Activated CD8-positive, alpha-beta memory T cell treated with anti-CD3 and anti-CD28 coated beads for 4 hours (primary cell): ENCODE results near the gene SYNE1.
"Not testable (repeated sequence)": the region's sequence is repeated elsewhere in the genome, so short reads cannot be mapped to it uniquely, and the experiment has no call there.

Experiments used
- DNase-seq, 2 donors: peaks; one replicate each; pipeline ENCODE4 v3.0.0-alpha.2; 2020; ENCODE audit warnings: low read depth in 2 of 2

The SYNE1 gene

DNA sequence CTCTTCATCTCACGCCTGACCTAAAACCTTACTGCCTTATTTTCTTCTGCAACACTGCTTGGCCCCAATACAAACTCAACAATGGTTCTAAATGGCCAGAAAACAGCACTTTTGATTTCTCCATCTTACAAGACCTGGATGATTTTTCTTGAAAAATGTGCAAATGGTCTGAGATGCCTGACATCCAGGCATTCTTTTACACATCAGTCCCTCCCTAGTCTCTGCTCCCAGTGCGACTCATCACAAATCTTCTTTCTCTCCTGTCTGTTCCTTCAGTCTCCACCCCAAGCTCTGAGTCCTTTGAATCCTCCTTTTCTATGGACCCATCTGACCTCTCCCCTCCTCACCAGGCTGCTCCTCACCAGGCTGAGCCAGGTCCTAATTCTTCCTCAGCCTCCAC, 145.7 kb downstream of the SYNE1 start:
- not testable (repeated sequence) for DNase-seq

DNA sequence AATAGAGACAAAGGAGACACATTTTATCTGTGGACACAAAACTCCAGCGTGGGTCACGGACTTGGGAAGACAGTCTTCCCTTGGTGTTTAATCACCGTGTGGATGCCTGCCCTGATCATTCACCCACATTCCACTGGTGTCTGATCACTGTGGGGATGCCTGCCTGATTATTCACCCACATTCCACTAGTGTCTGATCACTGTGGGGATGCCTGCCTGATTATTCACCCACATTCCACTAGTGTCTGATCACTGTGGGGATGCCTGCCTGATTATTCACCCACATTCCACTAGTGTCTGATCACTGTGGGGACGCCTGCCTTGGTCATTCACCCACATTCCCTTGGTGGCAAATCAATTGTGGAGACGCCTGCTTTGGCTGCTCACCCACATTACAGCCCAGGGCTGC, 146.2 kb downstream of the SYNE1 start:
- not testable (repeated sequence) for DNase-seq

GRCh38 chr6:152484806-152485205, 152.4 kb downstream of the SYNE1 start:
- DNase-seq = no peak

- no peak for DNase-seq
Observed at GRCh38 chr6:152482289-152482688, 154.9 kb downstream of the SYNE1 start.

DNA sequence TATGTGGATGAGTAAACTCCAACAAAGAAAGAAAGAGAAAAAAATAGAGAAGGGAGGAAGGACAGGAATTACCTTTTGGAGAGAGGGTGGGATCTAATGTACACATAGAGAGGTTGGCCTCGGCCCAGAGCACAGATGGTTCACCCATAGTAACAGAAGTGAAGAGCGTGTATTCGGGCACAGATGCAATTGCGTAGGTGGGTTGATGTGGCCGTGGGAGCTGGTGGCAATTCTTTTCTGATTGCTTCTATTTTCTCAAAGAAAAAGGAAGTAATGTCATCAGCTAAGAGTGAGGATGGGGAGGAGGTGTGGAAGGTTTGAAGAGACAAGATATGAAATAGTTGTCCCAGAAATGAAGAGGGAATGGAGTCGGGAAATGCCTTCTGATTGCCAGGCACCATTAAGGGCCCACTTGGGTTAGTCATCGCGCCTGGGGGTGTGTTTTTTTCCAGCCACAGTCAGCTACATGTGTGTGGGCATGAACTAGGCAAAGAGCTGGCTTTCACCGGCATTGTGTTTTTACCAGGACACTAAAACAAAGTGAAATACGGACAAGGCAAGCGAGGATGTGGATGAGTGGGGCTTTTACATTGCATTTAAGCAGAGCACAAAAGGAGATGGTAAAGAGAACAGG, 158.7 kb downstream of the SYNE1 start:
- DNase-seq = no peak

- no peak for DNase-seq
Observed at GRCh38 chr6:152474354-152474753, 162.8 kb downstream of the SYNE1 start.

- DNase-seq = no peak
Observed at GRCh38 chr6:152472325-152472724, 164.8 kb downstream of the SYNE1 start.

DNA sequence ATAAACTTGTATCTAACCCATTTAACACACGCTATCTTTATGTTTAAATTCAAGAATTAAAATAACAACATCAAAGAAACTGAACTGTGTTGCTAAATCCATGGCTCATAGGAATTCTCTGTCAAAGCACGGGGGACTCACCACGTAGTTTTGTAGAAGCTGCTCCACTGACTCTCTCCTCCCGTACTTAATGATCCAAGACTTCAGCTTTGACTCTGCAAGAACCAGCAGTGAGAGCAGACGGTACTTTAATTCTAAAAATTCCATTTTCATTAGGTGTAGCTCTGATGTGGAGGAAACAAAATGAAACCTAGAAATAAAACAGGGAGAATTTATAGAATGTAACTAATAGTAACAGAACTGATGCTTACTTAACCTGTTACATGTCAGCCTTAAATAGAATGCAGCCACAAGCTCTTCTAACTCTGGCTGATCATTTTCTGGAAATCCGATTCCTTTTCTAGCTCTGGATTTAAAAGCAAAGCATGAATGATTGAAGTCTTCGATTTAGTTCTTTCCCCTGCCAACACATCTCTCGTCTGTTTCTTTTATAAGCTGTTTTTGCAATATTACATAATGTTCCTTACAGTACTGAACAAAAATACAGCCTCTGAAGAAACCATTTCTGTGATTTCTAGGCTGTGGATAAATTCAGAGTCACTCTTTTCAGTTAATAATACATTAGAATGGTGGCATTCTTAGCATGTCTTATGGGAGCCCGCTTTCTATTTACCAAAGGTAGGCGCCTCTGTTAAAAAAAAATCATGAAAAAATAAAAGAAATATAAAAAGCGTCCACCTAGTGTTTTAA, 165.5 kb downstream of the SYNE1 start:
- no peak for DNase-seq

DNA sequence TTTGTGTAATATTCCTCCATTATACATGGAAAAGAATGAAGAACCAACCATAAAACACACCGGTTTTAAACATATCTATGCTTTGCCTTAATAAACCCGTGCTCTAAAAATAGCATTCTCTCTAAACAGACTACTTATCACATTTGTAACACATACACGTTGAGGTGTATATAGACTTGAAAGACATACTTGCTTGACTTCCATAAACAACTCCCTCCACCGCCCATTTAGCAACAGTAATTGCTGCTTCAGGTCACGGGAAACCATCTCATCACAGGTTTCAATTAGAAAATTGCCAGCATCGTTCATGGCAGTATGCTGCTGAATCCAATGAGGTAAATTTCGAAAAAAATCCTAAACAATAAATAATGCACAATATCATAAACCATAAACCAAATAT, 174.0 kb downstream of the SYNE1 start:
- DNase-seq = no peak

DNA sequence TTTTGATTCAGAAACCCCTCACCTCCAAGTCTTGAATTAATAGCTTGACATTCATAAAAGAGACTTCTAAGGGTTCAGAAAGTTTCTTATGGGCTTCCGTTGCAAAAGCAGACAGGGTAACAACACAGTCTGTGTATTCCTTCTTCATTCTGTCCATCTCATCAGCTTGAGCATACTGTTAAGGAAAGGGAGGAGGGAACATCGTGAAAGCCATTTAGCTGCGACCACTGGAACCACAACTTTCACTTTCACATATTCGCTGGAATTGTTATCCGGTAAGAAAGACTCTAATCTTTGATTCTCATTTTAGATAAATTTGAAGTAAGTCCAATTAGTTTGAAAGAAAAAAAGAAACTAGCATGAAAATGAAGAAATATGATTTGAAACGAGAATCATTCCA, 174.4 kb downstream of the SYNE1 start:
- DNase-seq = no peak

DNA sequence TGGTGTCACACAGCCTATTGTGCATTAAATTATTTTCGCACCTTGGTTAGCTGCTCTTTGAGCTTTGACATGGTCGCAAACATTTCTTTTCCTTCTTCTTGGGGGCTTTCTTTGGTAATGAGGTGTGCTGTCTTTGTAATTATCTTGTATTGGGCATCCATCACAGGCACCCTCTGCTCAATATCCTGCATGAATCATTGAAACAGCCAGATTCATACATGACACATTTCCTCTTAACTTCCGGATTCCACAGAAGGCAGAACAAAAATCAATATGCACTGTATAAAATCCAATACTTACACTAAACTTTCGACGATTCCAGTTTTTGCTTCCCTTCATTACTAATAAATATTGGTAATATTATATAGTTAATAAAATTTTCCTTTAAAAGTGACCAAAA, 175.6 kb downstream of the SYNE1 start:
- DNase-seq = no peak

- no peak for DNase-seq
Observed at GRCh38 chr6:152458648-152459644, 178.2 kb downstream of the SYNE1 start.

DNA sequence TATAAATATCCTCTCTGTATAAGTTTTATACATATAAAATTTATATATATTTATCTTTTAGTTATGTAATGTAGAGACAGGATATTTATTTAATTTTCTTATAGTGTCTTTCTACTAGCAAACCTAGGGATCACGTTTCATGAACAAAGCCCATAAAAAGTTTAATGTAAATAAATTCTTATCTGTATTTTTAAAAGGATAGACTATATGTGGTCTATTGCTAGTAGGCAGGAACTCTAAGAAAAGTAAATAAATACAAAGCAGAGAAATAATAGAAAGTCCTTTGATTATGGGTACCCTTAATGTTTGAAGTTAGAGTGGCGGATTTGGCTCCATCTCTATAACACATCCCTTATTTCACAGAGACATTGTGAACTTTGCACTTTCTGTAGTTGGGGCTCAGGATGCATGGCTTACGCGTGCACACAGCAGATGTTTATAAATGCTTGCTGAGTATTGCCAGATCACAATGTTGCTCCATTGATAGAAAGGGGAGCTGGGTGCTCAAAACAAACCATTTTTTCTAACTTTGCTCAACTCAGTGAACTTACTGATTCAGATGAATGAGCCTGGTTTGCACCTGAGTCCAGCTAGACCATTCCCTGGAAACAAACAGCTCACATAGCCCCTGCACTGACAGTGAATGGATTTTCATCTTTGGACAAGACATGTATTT, 179.1 kb downstream of the SYNE1 start:
- DNase-seq = no peak

- no peak for DNase-seq
Observed at GRCh38 chr6:152454003-152454402, 183.2 kb downstream of the SYNE1 start.

DNA sequence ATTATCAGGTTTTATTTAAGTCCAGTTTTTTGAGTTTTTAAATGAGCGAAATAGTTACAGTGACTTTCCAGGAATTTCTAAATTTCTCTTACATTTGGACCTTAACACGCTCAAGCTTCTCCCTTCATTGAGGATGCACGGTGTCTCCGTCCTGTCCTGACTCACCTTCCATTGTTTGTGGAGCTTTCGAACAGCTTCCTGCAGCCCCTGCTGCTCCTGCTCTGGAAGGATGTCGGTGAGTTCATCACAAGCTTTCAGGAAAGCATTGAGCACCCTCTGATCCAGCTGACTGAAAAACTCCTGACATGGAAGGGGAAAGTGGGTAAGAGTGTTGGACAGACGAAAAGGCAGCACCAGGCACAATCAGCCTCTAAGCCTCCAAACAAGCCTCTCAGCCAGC, 183.7 kb downstream of the SYNE1 start:
- no peak for DNase-seq

- DNase-seq = no peak
Observed at GRCh38 chr6:152452639-152453038, 184.5 kb downstream of the SYNE1 start.

- DNase-seq = no peak
Observed at GRCh38 chr6:152450519-152450918, 186.6 kb downstream of the SYNE1 start.

DNA sequence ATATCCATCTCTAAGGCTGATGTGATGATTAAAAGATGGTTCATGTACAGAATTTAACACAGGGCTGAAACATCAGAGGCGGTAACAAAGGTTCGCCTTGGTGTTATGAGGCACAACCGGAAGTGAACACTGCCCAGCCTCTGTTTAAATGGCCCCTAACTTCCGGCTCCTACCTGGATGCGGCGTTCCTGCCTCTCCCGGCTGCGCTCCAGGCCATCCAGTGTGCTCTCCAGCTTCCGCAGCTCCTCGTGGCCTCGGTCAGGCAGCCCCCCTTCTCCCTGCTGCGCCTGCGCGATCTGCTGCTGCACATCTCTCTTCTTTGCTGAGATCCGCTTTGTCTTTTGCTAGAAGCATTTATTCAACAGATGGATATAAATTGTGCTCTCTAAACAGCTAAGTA, 195.3 kb downstream of the SYNE1 start:
- DNase-seq = no peak

DNA sequence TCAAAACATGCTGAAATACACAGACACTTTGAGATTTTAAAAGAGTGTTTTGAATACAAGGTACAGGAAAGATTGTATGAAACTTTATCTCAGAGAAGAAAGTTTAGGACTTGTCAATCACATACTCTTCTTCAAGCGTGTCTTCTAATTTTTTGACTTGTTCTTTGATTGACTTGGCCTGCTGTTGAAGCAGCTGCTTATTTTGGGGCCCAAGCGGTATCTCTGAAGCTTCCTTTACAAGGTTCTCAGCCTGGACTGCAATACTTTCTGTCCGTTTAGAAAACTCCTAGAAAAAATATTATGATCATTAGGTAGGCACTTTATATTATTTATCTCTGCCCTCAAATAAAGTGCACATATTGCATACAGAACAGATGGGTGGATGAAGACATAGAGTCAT, 201.3 kb downstream of the SYNE1 start:
- DNase-seq = no peak

DNA sequence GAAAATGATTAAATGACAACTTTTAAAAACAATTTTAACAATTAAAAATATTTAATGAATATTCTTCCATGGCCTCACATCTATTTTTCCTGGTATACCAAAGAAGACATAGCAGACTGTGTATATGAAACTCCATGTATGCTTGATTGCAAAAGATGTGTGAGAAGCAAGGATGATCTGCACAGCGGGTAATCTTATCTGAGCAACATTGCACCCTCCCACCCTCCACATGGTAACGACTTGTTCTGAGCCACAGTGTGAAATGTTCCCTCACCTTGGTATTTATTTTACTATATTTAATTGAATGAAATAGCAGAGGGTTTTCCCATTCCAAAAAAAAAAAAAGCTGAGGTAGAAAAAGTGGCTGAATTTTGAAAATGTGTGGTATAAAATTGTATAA, 204.4 kb downstream of the SYNE1 start:
- DNase-seq = no peak

- no peak for DNase-seq
Observed at GRCh38 chr6:152428126-152428525, 209.0 kb downstream of the SYNE1 start.

GRCh38 chr6:152426276-152426675, 210.9 kb downstream of the SYNE1 start:
- DNase-seq = no peak
